GM23248 (cell line): ENCODE results near the gene NTHL1. TPM values are rescaled to one million over a fixed set of nuclear protein-coding genes. Genes with fewer than 3 reads are reported as not detected.

ENCODE experiments used
- DNase-seq: peaks from one replicate; pipeline ENCODE4 v3.0.0-alpha.2; 2015
- H2AFZ ChIP-seq: fragments of 200-600 bp; sonication (generic); 2 replicates; pipeline ENCODE4 v1.6.1; 2016; ENCODE audit warnings: antibody characterized with exemption
- H3F3A ChIP-seq: fragments of 200-600 bp; sonication (generic); 2 replicates; pipeline ENCODE4 v1.6.1; 2016; ENCODE audit warnings: mild to moderate bottlenecking, antibody characterized with exemption, mixed run types; ENCODE audit not compliant: insufficient read depth
- H3K27ac ChIP-seq: fragments of 200-600 bp; sonication (generic); 2 replicates; pipeline ENCODE4 v1.5.1; 2016; ENCODE audit warnings: mild to moderate bottlenecking
- H3K27me3 ChIP-seq: fragments of 200-600 bp; sonication (generic); replicated peaks from 2 replicates; pipeline ENCODE4 v1.6.1; 2016; ENCODE audit warnings: mild to moderate bottlenecking; ENCODE audit not compliant: insufficient read depth
- H3K36me3 ChIP-seq: fragments of 200-600 bp; sonication (generic); 2 replicates; pipeline ENCODE4 v1.6.1; 2016; ENCODE audit warnings: low read depth, mild to moderate bottlenecking
- H3K4me1 ChIP-seq: fragments of 200-600 bp; sonication (generic); 2 replicates; pipeline ENCODE4 v1.6.1; 2016; ENCODE audit warnings: mild to moderate bottlenecking; ENCODE audit not compliant: insufficient read depth
- H3K4me2 ChIP-seq: fragments of 200-600 bp; sonication (generic); one replicate; pipeline ENCODE4 v1.6.1; 2016; ENCODE audit warnings: mild to moderate bottlenecking; ENCODE audit not compliant: unreplicated experiment
- H3K4me3 ChIP-seq: fragments of 200-600 bp; sonication (generic); 2 replicates; pipeline ENCODE4 v1.5.1; 2016; ENCODE audit warnings: mild to moderate bottlenecking
- H3K79me2 ChIP-seq: fragments of 200-600 bp; sonication (generic); 2 replicates; pipeline ENCODE4 v1.6.1; 2016; ENCODE audit warnings: mild to moderate bottlenecking; ENCODE audit not compliant: insufficient read depth
- H3K9ac ChIP-seq: fragments of 200-600 bp; sonication (generic); 2 replicates; pipeline ENCODE4 v1.6.1; 2016; ENCODE audit warnings: mild to moderate bottlenecking
- H3K9me2 ChIP-seq: fragments of 200-600 bp; sonication (generic); 2 replicates; pipeline ENCODE4 v1.6.1; 2016; ENCODE audit warnings: mixed run types, mild to moderate bottlenecking, moderate library complexity; ENCODE audit not compliant: insufficient read depth
- H3K9me3 ChIP-seq: fragments of 200-600 bp; sonication (generic); one replicate; pipeline ENCODE4 v1.6.1; 2017; ENCODE audit warnings: low read depth
- H4K20me1 ChIP-seq: fragments of 200-600 bp; sonication (generic); 2 replicates; pipeline ENCODE4 v1.6.0; 2016; ENCODE audit not compliant: insufficient read depth
- EZH2 ChIP-seq: fragments of 200-600 bp; sonication (generic); IDR thresholded peaks from 2 replicates; pipeline ENCODE4 v1.6.1; 2018; ENCODE audit warnings: antibody characterized with exemption, mild to moderate bottlenecking; ENCODE audit not compliant: insufficient read depth, poor library complexity, severe bottlenecking
- EZH2phosphoT487 ChIP-seq: fragments of 200-600 bp; sonication (generic); IDR thresholded peaks from 2 replicates; pipeline ENCODE4 v1.6.1; 2018; ENCODE audit warnings: antibody characterized with exemption, moderate library complexity, mild to moderate bottlenecking, low read depth; ENCODE audit not compliant: insufficient read depth
- WGBS, 2 experiments: methylation state at CpG; one replicate each; pipeline ENCODE4 v1.1.6; 2015 to 2017; ENCODE audit warnings: low lambda C conversion rate in 2 of 2, low coverage in 1 of 2; ENCODE audit errors: missing lambda C conversion rate in 2 of 2; 5-methylcytosine and 5-hydroxymethylcytosine counted together
- in situ Hi-C: fragments of 300-500 bp; cut with MboI; formaldehyde crosslinking; loops from 2 replicates; pipeline ENCODE4 v1.15.0; 2020
- polyA plus RNA-seq: library from polyadenylated mRNA; unstranded; fragments of >200 nt; fragmentation: Nextera tagmentation; extraction: Ambion mirVana; gene quantifications from 2 replicates; pipeline ENCODE4 v1.2.1, GENCODE V29; 2016
- total RNA-seq: library from RNA; depleted of rRNA; stranded (reverse); fragments of >200 nt; shearing (Covaris generic); gene quantifications from 2 replicates; pipeline ENCODE4 v1.2.3, GENCODE V29; 2014

The NTHL1 gene
- total and polyA plus RNA-seq, 2 experiments from 2014 or later, result 20.3 to 22.8 TPM

DNA sequence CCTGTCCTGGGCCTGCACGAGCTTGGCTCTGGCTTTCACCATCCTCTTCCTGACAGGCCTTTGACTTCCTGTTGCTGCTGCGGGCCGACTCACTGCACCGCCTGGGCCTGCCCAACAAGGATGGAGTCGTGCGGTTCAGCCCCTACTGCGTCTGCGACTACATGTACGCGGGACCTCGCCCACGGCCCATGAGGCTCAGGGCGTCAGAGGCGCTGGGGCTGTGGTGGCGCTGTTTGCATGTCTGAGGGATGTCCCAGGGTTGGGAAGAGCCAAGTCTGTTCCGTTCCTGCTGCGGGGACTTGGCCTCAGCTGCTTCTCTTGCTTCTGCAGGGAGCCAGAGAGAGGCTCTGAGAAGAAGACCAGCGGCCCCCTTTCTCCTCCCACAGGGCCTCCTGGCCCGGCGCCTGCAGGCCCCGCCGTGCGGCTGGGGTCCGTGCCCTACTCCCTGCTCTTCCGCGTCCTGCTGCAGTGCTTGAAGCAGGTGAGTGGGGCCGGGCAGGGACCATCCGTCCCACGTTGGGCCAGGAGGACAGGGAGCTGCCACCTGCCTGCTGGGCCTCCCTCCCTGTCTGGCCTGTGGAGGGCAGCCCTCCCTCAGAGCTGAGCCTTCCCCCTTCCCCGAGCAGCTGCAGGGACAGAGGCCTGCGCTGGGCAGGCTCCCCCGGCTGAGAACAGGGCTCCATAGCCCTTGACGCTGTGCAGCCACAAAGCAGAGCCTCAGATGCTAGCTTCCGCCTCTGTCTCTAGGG is 24.0 kb upstream of the NTHL1 start:
- H3K4me3 ChIP-seq, result no peak overlapping the region
- no peak overlapping the region for H3K27ac ChIP-seq
- H3K9ac ChIP-seq, result no peak overlapping the region
- TF ChIP-seq EZH2phosphoT487 (no peak), EZH2 (no peak)
- H3K36me3 ChIP-seq, result peaks cover 6% of the 10 kb centered on the region; the same call in 1 of the 2 replicates
- no peak for DNase-seq
- 87 to 88% methylated on average over 32 to 34 of the region's 34 CpGs for WGBS, 2 experiments
- H2AFZ ChIP-seq, result no peak overlapping the region
- no peaks in the 10 kb centered on the region for H4K20me1 ChIP-seq
- H3K4me1 ChIP-seq, result no peaks in the 10 kb centered on the region
- H3K79me2 ChIP-seq, result no peaks in the 10 kb centered on the region
- no peaks in the 10 kb centered on the region for H3F3A ChIP-seq
- H3K27me3 ChIP-seq, result no peaks in the 10 kb centered on the region
- no peaks in the 10 kb centered on the region for H3K9me3 ChIP-seq
- H3K4me2 ChIP-seq, result no peak overlapping the region
- H3K9me2 ChIP-seq, result no peaks in the 10 kb centered on the region
- in situ Hi-C loops, result no loop called here

DNA sequence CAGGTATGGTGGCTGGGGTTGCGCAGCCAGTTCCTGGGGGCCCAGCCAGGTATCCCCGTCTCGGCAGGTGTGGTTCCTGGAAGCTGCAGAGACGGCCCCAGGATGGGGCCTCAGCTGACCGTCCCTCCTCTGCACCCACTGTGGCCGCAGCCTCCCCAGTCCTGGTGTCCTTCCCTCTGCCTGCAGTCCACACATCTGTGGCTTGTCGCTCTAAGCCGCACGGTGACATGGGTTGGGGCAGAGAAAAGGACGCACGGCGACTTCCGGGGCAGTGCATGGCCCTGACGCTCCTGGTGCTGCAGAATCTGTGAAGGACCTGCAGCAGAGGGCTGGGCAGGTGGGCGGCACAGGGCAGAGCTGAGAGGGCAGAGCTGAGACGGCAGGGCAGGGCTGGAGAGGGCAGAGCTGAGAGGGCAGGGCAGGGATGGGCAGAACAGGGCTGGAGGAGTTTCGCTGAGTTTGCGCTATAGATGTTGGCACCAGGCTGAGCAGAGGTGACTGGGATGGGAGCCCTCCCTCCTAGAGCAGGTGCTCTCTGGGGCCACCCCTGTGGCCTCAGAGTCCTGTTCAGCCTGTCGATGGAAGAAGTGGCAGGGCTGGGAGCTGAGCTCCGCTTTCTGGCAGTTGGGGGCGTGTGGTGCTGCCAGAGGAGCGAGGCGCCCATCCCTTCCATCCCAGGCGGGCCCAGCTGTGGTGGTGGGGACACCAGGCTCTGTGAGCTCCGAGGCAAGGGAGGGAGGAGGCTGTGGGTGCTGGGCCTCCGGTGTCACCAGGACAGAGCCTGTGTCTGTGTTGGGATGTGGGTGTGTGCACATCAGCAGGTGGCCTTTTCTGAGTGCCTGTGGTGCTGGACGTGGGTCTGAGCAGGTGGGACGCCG is 23.2 kb upstream of the NTHL1 start:
- Histone ChIP-seq H2AFZ (no peak overlapping the region), H3K4me2 (no peak overlapping the region), H3F3A (no peaks in the 10 kb centered on the region), H4K20me1 (no peaks in the 10 kb centered on the region), H3K4me1 (no peaks in the 10 kb centered on the region), H3K36me3 (peaks cover 11% of the 10 kb centered on the region; the same call in 1 of the 2 replicates), H3K79me2 (no peaks in the 10 kb centered on the region), H3K9ac (no peak overlapping the region), H3K9me3 (no peaks in the 10 kb centered on the region), H3K4me3 (no peak overlapping the region), H3K9me2 (no peaks in the 10 kb centered on the region), H3K27me3 (no peaks in the 10 kb centered on the region), H3K27ac (no peak overlapping the region)
- no peak for DNase-seq
- 96 to 97% methylated on average over 29 of the region's 29 CpGs for WGBS, 2 experiments
- in situ Hi-C loops, result no loop called here
- TF ChIP-seq EZH2phosphoT487, result no peak
- TF ChIP-seq EZH2, result no peak

DNA sequence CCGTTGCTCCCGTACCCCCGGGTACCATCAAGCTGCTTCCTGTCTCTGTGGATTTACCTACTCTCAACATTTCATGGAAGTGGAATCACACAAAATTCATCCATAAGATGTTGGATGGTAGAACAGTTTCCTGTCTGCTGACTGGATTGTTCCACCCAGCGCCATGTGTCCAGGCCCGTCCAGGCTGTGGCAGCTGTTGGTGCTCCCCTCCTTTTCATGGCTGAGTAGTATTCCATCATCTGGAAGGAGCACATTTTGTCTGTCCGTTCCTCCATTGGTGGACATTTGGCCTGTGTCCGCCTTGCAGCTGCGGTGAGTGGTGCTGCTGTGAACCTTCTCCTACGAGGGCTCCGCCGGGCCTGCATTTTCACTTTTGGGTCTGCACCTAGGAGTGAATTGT is 18.5 kb upstream of the NTHL1 start:
- no peak overlapping the region for H3K4me2 ChIP-seq
- no peaks in the 10 kb centered on the region for H4K20me1 ChIP-seq
- no peaks in the 10 kb centered on the region for H3K4me1 ChIP-seq
- no peaks in the 10 kb centered on the region for H3K9me3 ChIP-seq
- no peak for DNase-seq
- no peaks in the 10 kb centered on the region for H3K9me2 ChIP-seq
- TF ChIP-seq EZH2 (no peak), EZH2phosphoT487 (no peak)
- H3K27ac ChIP-seq, result no peak overlapping the region
- WGBS, 2 experiments, result 89 to 91% methylated on average over 11 of the region's 11 CpGs
- H3K79me2 ChIP-seq, result no peaks in the 10 kb centered on the region
- H3F3A ChIP-seq, result no peaks in the 10 kb centered on the region
- no peak overlapping the region for H3K4me3 ChIP-seq
- H2AFZ ChIP-seq, result no peak overlapping the region
- in situ Hi-C loops, result no loop called here
- H3K36me3 ChIP-seq, result peaks cover 11% of the 10 kb centered on the region; the same call in 1 of the 2 replicates
- no peak overlapping the region for H3K9ac ChIP-seq
- no peaks in the 10 kb centered on the region for H3K27me3 ChIP-seq

- 93 to 95% methylated on average over 16 of the region's 16 CpGs for WGBS, 2 experiments
- Histone ChIP-seq H3K9ac (no peak overlapping the region), H3K36me3 (peaks cover 11% of the 10 kb centered on the region; the same call in 1 of the 2 replicates), H3K4me2 (no peak overlapping the region), H2AFZ (no peak overlapping the region), H3K4me1 (no peaks in the 10 kb centered on the region), H3K79me2 (no peaks in the 10 kb centered on the region), H3K27me3 (no peaks in the 10 kb centered on the region), H3K4me3 (no peak overlapping the region), H4K20me1 (no peaks in the 10 kb centered on the region), H3F3A (no peaks in the 10 kb centered on the region), H3K27ac (no peak overlapping the region), H3K9me3 (no peaks in the 10 kb centered on the region), H3K9me2 (no peaks in the 10 kb centered on the region)
- in situ Hi-C loops, result no loop called here
- no peak for DNase-seq
- TF ChIP-seq EZH2phosphoT487, result no peak
- no peak for TF ChIP-seq EZH2
Observed at GRCh38 chr16:2064368-2064945, 16.8 kb upstream of the NTHL1 start.
